Parathyroid adenoma (tissue), 2 donors: ENCODE data around the gene LRRK1.

Experiments used
- H2AFZ ChIP-seq: fragments of 300-600 bp; sonication (generic); one replicate; pipeline ENCODE4 v1.7.0; 2017; ENCODE audit warnings: antibody characterized with exemption, mild to moderate bottlenecking
- H3K27ac ChIP-seq: fragments of 300-600 bp; sonication (generic); one replicate; pipeline ENCODE4 v1.7.0; 2017
- H3K27me3 ChIP-seq: fragments of 300-600 bp; sonication (generic); one replicate; pipeline ENCODE4 v1.7.0; 2017; ENCODE audit warnings: low read length; ENCODE audit not compliant: control insufficient read depth, insufficient read depth
- H3K36me3 ChIP-seq: fragments of 300-600 bp; sonication (generic); one replicate; pipeline ENCODE4 v1.7.0; 2017; ENCODE audit warnings: low read length; ENCODE audit not compliant: control insufficient read depth, insufficient read depth
- H3K4me1 ChIP-seq: fragments of 300-600 bp; sonication (generic); one replicate; pipeline ENCODE4 v1.7.0; 2017; ENCODE audit warnings: control low read depth
- H3K4me2 ChIP-seq: fragments of 300-600 bp; sonication (generic); one replicate; pipeline ENCODE4 v1.7.0; 2017; ENCODE audit warnings: low read length
- H3K4me3 ChIP-seq: fragments of 300-600 bp; sonication (generic); one replicate; pipeline ENCODE4 v1.7.0; 2017; ENCODE audit warnings: low read depth, low read length
- H3K79me2 ChIP-seq: fragments of 300-600 bp; sonication (generic); one replicate; pipeline ENCODE4 v1.7.0; 2017; ENCODE audit warnings: control low read depth
- H3K9ac ChIP-seq: fragments of 300-600 bp; sonication (generic); one replicate; pipeline ENCODE4 v1.7.0; 2017; ENCODE audit warnings: mild to moderate bottlenecking
- H3K9me3 ChIP-seq: fragments of 300-600 bp; sonication (generic); one replicate; pipeline ENCODE4 v1.7.0; 2017; ENCODE audit warnings: low read length; ENCODE audit not compliant: control insufficient read depth
- CTCF ChIP-seq: fragments of 300-600 bp; sonication (generic); IDR thresholded peaks from one replicate; pipeline ENCODE4 v1.7.0; 2017; ENCODE audit warnings: antibody characterized with exemption, mild to moderate bottlenecking
- donor health status: primary hyperparathyroidism.

The LRRK1 gene

GRCh38 chr15:100948430-100948762 is 29.2 kb downstream of the LRRK1 start:
- no peaks in the 10 kb centered on the region for H3K27me3 ChIP-seq
- no peaks in the 10 kb centered on the region for H3K79me2 ChIP-seq
- H3K4me1 ChIP-seq, result no peaks in the 10 kb centered on the region
- H3K4me3 ChIP-seq, result no peak overlapping the region
- no peak overlapping the region for H3K4me2 ChIP-seq
- no peak for TF ChIP-seq CTCF
- H2AFZ ChIP-seq, result no peak overlapping the region
- no peaks in the 10 kb centered on the region for H3K9me3 ChIP-seq
- H3K27ac ChIP-seq, result no peak overlapping the region
- H3K36me3 ChIP-seq, result no peaks in the 10 kb centered on the region
- H3K9ac ChIP-seq, result no peak overlapping the region

- Histone ChIP-seq H3K4me2 (no peak overlapping the region), H3K4me1 (no peaks in the 10 kb centered on the region), H3K27ac (no peak overlapping the region), H3K9me3 (no peaks in the 10 kb centered on the region), H3K36me3 (no peaks in the 10 kb centered on the region), H3K4me3 (no peak overlapping the region), H2AFZ (no peak overlapping the region), H3K27me3 (no peaks in the 10 kb centered on the region), H3K9ac (no peak overlapping the region), H3K79me2 (no peaks in the 10 kb centered on the region)
- TF ChIP-seq CTCF, result no peak
Observed at GRCh38 chr15:100949691-100950090, 30.5 kb downstream of the LRRK1 start.

- H3K4me1 ChIP-seq, result no peaks in the 10 kb centered on the region
- H3K4me2 ChIP-seq, result no peak overlapping the region
- no peak for TF ChIP-seq CTCF
- H3K36me3 ChIP-seq, result no peaks in the 10 kb centered on the region
- H3K9ac ChIP-seq, result no peak overlapping the region
- H2AFZ ChIP-seq, result no peak overlapping the region
- H3K9me3 ChIP-seq, result no peaks in the 10 kb centered on the region
- no peaks in the 10 kb centered on the region for H3K27me3 ChIP-seq
- H3K4me3 ChIP-seq, result no peak overlapping the region
- no peaks in the 10 kb centered on the region for H3K79me2 ChIP-seq
- H3K27ac ChIP-seq, result no peak overlapping the region
Observed at GRCh38 chr15:100951965-100952364, 32.8 kb downstream of the LRRK1 start.

- no peak overlapping the region for H3K9ac ChIP-seq
- no peak for TF ChIP-seq CTCF
- H3K9me3 ChIP-seq, result no peaks in the 10 kb centered on the region
- no peak overlapping the region for H3K27ac ChIP-seq
- H3K4me3 ChIP-seq, result no peak overlapping the region
- H3K27me3 ChIP-seq, result no peaks in the 10 kb centered on the region
- H3K4me1 ChIP-seq, result no peaks in the 10 kb centered on the region
- H3K79me2 ChIP-seq, result no peaks in the 10 kb centered on the region
- H2AFZ ChIP-seq, result no peak overlapping the region
- no peak overlapping the region for H3K4me2 ChIP-seq
- no peaks in the 10 kb centered on the region for H3K36me3 ChIP-seq
Observed at GRCh38 chr15:100952566-100952965, 33.4 kb downstream of the LRRK1 start.

GRCh38 chr15:100958326-100959065 is 39.3 kb downstream of the LRRK1 start:
- no peak for TF ChIP-seq CTCF
- Histone ChIP-seq H3K4me1 (no peaks in the 10 kb centered on the region), H3K4me2 (no peak overlapping the region), H3K9ac (no peak overlapping the region), H3K36me3 (no peaks in the 10 kb centered on the region), H3K27me3 (no peaks in the 10 kb centered on the region), H3K27ac (no peak overlapping the region), H3K9me3 (no peaks in the 10 kb centered on the region), H3K4me3 (no peak overlapping the region), H3K79me2 (no peaks in the 10 kb centered on the region), H2AFZ (no peak overlapping the region)
